GM12878 (cell line): Measurements from ENCODE around the gene ZSWIM6. TPM values are rescaled to one million over a fixed set of nuclear protein-coding genes. Genes with fewer than 3 reads are reported as not detected.

ENCODE experiments used
- ATAC-seq: fragments of 200-7000 bp; cut with Tn5 transposase; 3 replicates; pipeline ENCODE4 v1.9.1; 2020; ENCODE audit warnings: mild to moderate bottlenecking, moderate library complexity
- BruUV-seq: library from RNA; stranded (reverse); fragments of 400-500 nt; replicated peaks from 2 replicates; lab custom pipeline; 2021; lab: Mats Ljungman, UMichigan
- CTCF ChIA-PET: fragments of 300-600 bp; sonication (Branson Sonifier 250); formaldehyde crosslinking; extraction: SDS; loops from one replicate; lab custom pipeline; 2021; ENCODE audit warnings: inconsistent platforms; lab: Yijun Ruan, JAX
- POLR2A ChIA-PET: fragments of 350-600 bp; formaldehyde crosslinking; extraction: SDS; loops from one replicate; lab custom pipeline; 2021; ENCODE audit warnings: inconsistent platforms; lab: Charles Lee
- RAD21 ChIA-PET: fragments of 300-600 bp; sonication (Branson Sonifier 250); formaldehyde crosslinking; loops from one replicate; lab custom pipeline; 2023; ENCODE audit warnings: antibody characterized with exemption; ENCODE audit not compliant: unreplicated experiment; lab: Charles Lee
- SMC1A ChIA-PET: fragments of 300-600 bp; sonication (Branson Sonifier 250); formaldehyde crosslinking; loops from one replicate; lab custom pipeline; 2023; ENCODE audit not compliant: unreplicated experiment, uncharacterized antibody; lab: Charles Lee
- DNase-seq: peaks from one replicate; pipeline ENCODE4 v3.0.0-alpha.2; 2011; ENCODE audit warnings: low read depth, low spot score
- FAIRE-seq: peaks from 3 replicates; lab custom pipeline; 2011; peaks lifted over from hg19 to GRCh38; lab: Jason Lieb, UNC
- H2AFZ ChIP-seq: 2 replicates; pipeline ENCODE4 v1.6.0; 2011; ENCODE audit warnings: low read depth, low read length, control low read depth; ENCODE audit not compliant: control insufficient read depth
- H3K27ac ChIP-seq: 2 replicates; pipeline ENCODE4 v1.5.1; 2011; ENCODE audit warnings: control low read depth; ENCODE audit not compliant: control insufficient read depth, insufficient read depth
- H3K27me3 ChIP-seq, 2 experiments: replicated peaks in 1 of 2; 2 replicates each; pipeline versions ENCODE4 v1.6.0 to v1.6.1; 2011; ENCODE audit warnings: low read length in 1 of 2; ENCODE audit not compliant: control insufficient read depth in 2 of 2, insufficient read depth in 2 of 2
- H3K36me3 ChIP-seq, 2 experiments: 2 replicates each; pipeline ENCODE4 v1.5.1; 2011; ENCODE audit warnings: low read length in 1 of 2; ENCODE audit not compliant: control insufficient read depth in 2 of 2, insufficient read depth in 2 of 2
- H3K4me1 ChIP-seq: 2 replicates; pipeline ENCODE4 v1.6.1; 2011; ENCODE audit warnings: mild to moderate bottlenecking, low read length, moderate library complexity, mixed read lengths; ENCODE audit not compliant: control insufficient read depth, insufficient read depth
- H3K4me2 ChIP-seq: 2 replicates; pipeline ENCODE4 v1.6.0; 2011; ENCODE audit warnings: control low read depth; ENCODE audit not compliant: control insufficient read depth, insufficient read depth
- H3K4me3 ChIP-seq: fragments of 200-600 bp; sonication (generic); 2 replicates; pipeline ENCODE4 v1.5.1; 2016
- H3K79me2 ChIP-seq: 2 replicates; pipeline ENCODE4 v1.6.0; 2011; ENCODE audit warnings: low read length; ENCODE audit not compliant: control insufficient read depth, insufficient read depth
- H3K9ac ChIP-seq: 2 replicates; pipeline ENCODE4 v1.8.0; 2011; ENCODE audit warnings: low read length, control low read depth, mixed read lengths; ENCODE audit not compliant: control insufficient read depth, insufficient read depth
- H3K9me3 ChIP-seq: replicated peaks from 3 replicates; pipeline ENCODE4 v1.5.1; 2011; ENCODE audit warnings: mild to moderate bottlenecking, low read length; ENCODE audit not compliant: control insufficient read depth, insufficient read depth
- H4K20me1 ChIP-seq: 2 replicates; pipeline ENCODE4 v1.6.0; 2011; ENCODE audit not compliant: control insufficient read depth, insufficient read depth
- CBX3 ChIP-seq: fragments of 200-600 bp; sonication (generic); IDR thresholded peaks from 2 replicates; pipeline ENCODE4 v1.6.1; 2016; ENCODE audit warnings: low read depth, borderline replicate concordance
- CEBPZ ChIP-seq: fragments of 150-350 bp; IDR thresholded peaks from 2 replicates; pipeline ENCODE4 v1.6.1; 2016; ENCODE audit warnings: low read depth, low read length
- CREB1 ChIP-seq: IDR thresholded peaks from 2 replicates; pipeline ENCODE4 v1.6.1; 2012; ENCODE audit warnings: low read depth, mild to moderate bottlenecking, inconsistent platforms
- CREM ChIP-seq: IDR thresholded peaks from 2 replicates; pipeline ENCODE4 v1.6.1; 2014; ENCODE audit warnings: antibody characterized with exemption, low read depth
- E2F4 ChIP-seq: IDR thresholded peaks from 2 replicates; pipeline ENCODE4 v1.6.1; 2012; ENCODE audit warnings: low read depth, low read length, improper control_type of control experiment
- EED ChIP-seq: sonication (generic); IDR thresholded peaks from 2 replicates; pipeline ENCODE4 v1.6.1; 2016; ENCODE audit warnings: antibody characterized with exemption, low read depth
- JUNB ChIP-seq: IDR thresholded peaks from 2 replicates; pipeline ENCODE4 v1.6.1; 2016; ENCODE audit warnings: antibody characterized with exemption, mild to moderate bottlenecking
- MEF2A ChIP-seq: IDR thresholded peaks from 2 replicates; pipeline ENCODE4 v1.6.1; 2011; ENCODE audit warnings: low read depth, mild to moderate bottlenecking, low read length, moderate library complexity; ENCODE audit not compliant: insufficient read depth
- NFXL1 ChIP-seq: fragments of 450-650 bp; IDR thresholded peaks from 2 replicates; pipeline ENCODE4 v1.6.1; 2017; ENCODE audit warnings: antibody characterized with exemption, mild to moderate bottlenecking, borderline replicate concordance
- PAX8 ChIP-seq: fragments of 450-650 bp; IDR thresholded peaks from 2 replicates; pipeline ENCODE4 v1.6.1; 2017; ENCODE audit warnings: mild to moderate bottlenecking, moderate library complexity
- SP1 ChIP-seq: IDR thresholded peaks from one replicate; pipeline ENCODE4 v1.6.1; 2011; ENCODE audit warnings: low read depth, low read length
- TARDBP ChIP-seq: IDR thresholded peaks from 2 replicates; pipeline ENCODE4 v1.6.1; 2016; ENCODE audit warnings: borderline replicate concordance
- WGBS: methylation state at CpG from one replicate; pipeline ENCODE4 v1.1.6; 2016; ENCODE audit warnings: low lambda C conversion rate; ENCODE audit not compliant: insufficient replicate concordance, insufficient coverage; ENCODE audit errors: missing lambda C conversion rate; 5-methylcytosine and 5-hydroxymethylcytosine counted together
- in situ Hi-C: fragments of 300-500 bp; cut with MboI; formaldehyde crosslinking; loops from 9 replicates; pipeline ENCODE4 v1.14.3; 2018; ENCODE audit warnings: mixed read lengths
- intact Hi-C: fragments of 100-400 bp; cut with micrococcal nuclease; formaldehyde crosslinking; loops from one replicate; pipeline ENCODE4 v1.14.2; 2022; ENCODE audit not compliant: unreplicated experiment
- polyA plus RNA-seq, 11 experiments: library from polyadenylated mRNA; depleted of rRNA in 4 of 11; unstranded in 6 of 11; stranded (reverse) in 5 of 11; fragments of >200 nt; fragmentation: Nextera tagmentation in 4 of 11; fragmentation: Illumina TruSeq in 1 of 11; extraction: Ambion mirVana in 4 of 11; extraction: Trizol in 1 of 11; gene quantifications; 1 replicate in 1 of 11; 2 replicates in 10 of 11; pipeline versions ENCODE4 v1.2.1 to v1.2.3, GENCODE V29; 2011 to 2016; ENCODE audit warnings: inconsistent platforms in 2 of 11, missing spikeins in 2 of 11, low read depth in 1 of 11
- total RNA-seq, 4 experiments: library from RNA; depleted of rRNA in 3 of 4; stranded (reverse); fragments of >200 nt in 3 of 4; fragmentation: Illumina TruSeq in 1 of 4; extraction: Trizol in 1 of 4; gene quantifications; 2 replicates each; pipeline versions ENCODE4 v1.2.1 to v1.2.3, GENCODE V29; 2013 to 2021
- TF ChIP-seq, protein P1 (sequence below): fragments of 450-650 bp; IDR thresholded peaks from 2 replicates; pipeline ENCODE4 v1.6.1; 2017; ENCODE audit warnings: mild to moderate bottlenecking, low read depth, inconsistent platforms; ENCODE audit not compliant: poor library complexity, severe bottlenecking

The ZSWIM6 gene
- total and polyA plus RNA-seq, 10 of the 15 experiments (the other 5 are each of a cell fraction or from before 2014, with no cell fraction given) = 0.53 to 6.2 (median 3.4) TPM

DNA sequence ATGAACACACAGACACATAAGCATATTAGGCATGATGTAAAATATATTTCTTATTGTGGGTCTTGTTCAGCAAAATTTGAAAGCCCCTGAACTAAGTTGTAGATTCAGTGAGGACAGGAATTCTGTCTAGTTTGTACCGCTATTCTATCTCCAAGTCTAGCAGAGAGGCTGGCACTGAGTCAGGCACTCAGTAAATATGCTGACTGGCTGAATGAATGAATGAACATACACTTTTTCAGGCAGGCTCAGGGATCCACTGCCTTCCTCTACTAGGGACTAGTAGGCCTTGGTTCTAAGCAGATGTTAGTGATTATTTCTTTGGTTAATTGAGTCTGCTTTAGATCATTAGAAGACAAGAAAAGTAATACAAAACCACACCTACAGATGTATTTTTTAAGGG lies 157.5 kb downstream of the ZSWIM6 start:
- in situ Hi-C loops = no loop called here
- FAIRE-seq (no peak), ATAC-seq (no peak), DNase-seq (no peak)
- H3K4me3 ChIP-seq = no peak overlapping the region
- CTCF ChIA-PET = interaction anchor here (1.0 to 1.4 kb wide), 2 partner anchors 14 to 168 kb away, joined by 3 read pairs; no protein-coding TSS in a partner anchor
- no peak overlapping the region for H2AFZ ChIP-seq
- H3K79me2 ChIP-seq = no peaks in the 10 kb centered on the region
- WGBS = 95% methylated on average over 1 of the region's 1 CpG
- no peak overlapping the region for H3K4me2 ChIP-seq
- H3K27me3 ChIP-seq = no peaks in the 10 kb centered on the region
- BruUV-seq = no TSS peak
- no peaks in the 10 kb centered on the region for H3K4me1 ChIP-seq
- no peaks in the 10 kb centered on the region for H3K36me3 ChIP-seq
- intact Hi-C loops = no loop called here
- TF ChIP-seq EED = no peak
- no peak for TF ChIP-seq JUNB
- TF ChIP-seq TARDBP = no peak
- TF ChIP-seq, all 136 proteins: peak for 0
- Histone ChIP-seq H4K20me1 (no peaks in the 10 kb centered on the region), H3K9me3 (no peaks in the 10 kb centered on the region), H3K27ac (no peak overlapping the region), H3K9ac (no peak overlapping the region)
- ChIA-PET SMC1A (no interaction called here), RAD21 (no interaction called here), POLR2A (no interaction called here)

- no peak for FAIRE-seq
- in situ Hi-C loops = no loop called here
- 70% methylated on average over 1 of the region's 1 CpG for WGBS
- no peak overlapping the region for H3K4me2 ChIP-seq
- H3K9me3 ChIP-seq = no peaks in the 10 kb centered on the region
- ATAC-seq = no peak
- no peaks in the 10 kb centered on the region for H3K4me1 ChIP-seq
- BruUV-seq = no TSS peak
- no peaks in the 10 kb centered on the region for H3K79me2 ChIP-seq
- no peak overlapping the region for H2AFZ ChIP-seq
- ChIA-PET SMC1A (interaction anchor here (1.3 to 1.6 kb wide), 2 partner anchors 10 to 133 kb away, joined by 3 read pairs; no protein-coding TSS in a partner anchor), RAD21 (no interaction called here), POLR2A (no interaction called here), CTCF (no interaction called here)
- H3K27ac ChIP-seq = no peak overlapping the region
- H3K4me3 ChIP-seq = no peak overlapping the region
- H4K20me1 ChIP-seq = no peaks in the 10 kb centered on the region
- intact Hi-C loops = no loop called here
- H3K27me3 ChIP-seq = no peaks in the 10 kb centered on the region
- DNase-seq = no peak
- no peak overlapping the region for H3K9ac ChIP-seq
- H3K36me3 ChIP-seq = no peaks in the 10 kb centered on the region
- no peak for TF ChIP-seq NFXL1
- no peak for TF ChIP-seq SP1
- no peak for TF ChIP-seq PAX8
- no peak for TF ChIP-seq CBX3
- no peak for TF ChIP-seq CREB1
- no peak for TF ChIP-seq E2F4
- TF ChIP-seq CREM = no peak
- TF ChIP-seq, protein P1, sequence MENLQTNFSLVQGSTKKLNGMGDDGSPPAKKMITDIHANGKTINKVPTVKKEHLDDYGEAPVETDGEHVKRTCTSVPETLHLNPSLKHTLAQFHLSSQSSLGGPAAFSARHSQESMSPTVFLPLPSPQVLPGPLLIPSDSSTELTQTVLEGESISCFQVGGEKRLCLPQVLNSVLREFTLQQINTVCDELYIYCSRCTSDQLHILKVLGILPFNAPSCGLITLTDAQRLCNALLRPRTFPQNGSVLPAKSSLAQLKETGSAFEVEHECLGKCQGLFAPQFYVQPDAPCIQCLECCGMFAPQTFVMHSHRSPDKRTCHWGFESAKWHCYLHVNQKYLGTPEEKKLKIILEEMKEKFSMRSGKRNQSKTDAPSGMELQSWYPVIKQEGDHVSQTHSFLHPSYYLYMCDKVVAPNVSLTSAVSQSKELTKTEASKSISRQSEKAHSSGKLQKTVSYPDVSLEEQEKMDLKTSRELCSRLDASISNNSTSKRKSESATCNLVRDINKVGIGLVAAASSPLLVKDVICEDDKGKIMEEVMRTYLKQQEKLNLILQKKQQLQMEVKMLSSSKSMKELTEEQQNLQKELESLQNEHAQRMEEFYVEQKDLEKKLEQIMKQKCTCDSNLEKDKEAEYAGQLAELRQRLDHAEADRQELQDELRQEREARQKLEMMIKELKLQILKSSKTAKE = no peak
- TF ChIP-seq MEF2A = no peak
- no peak for TF ChIP-seq CEBPZ
These were observed 159.8 kb downstream of the ZSWIM6 start for GRCh38 chr5:61491861-61492260.
